ENCODE results near the gene CCDC102A.

GRCh38 chr16:57522960-57523359, 13.4 kb downstream of the CCDC102A start:
- TF ChIP-seq POLR2A (IDR thresholded peaks at IDR 0.05) (no peak), CTCF (IDR thresholded peaks at IDR 0.05) (no peak)

All from thyroid gland (tissue), 4 donors.